Neural cell (in vitro differentiated cells): ENCODE measurements around the gene AKT3.

Experiments
- CTCF ChIP-seq: fragments of 450-650 bp; IDR thresholded peaks from 2 replicates; pipeline ENCODE4 v1.5.1; 2014; ENCODE audit warnings: antibody characterized with exemption, mild to moderate bottlenecking, moderate library complexity; ENCODE audit not compliant: poor library complexity, severe bottlenecking
- EP300 ChIP-seq: fragments of 450-650 bp; conservative IDR thresholded peaks from 2 replicates; pipeline ENCODE4 v1.6.1; 2014; ENCODE audit warnings: antibody characterized with exemption, mild to moderate bottlenecking, moderate library complexity; ENCODE audit not compliant: poor library complexity, severe bottlenecking
- EZH2 ChIP-seq: fragments of 200-600, 300-800 bp; shearing (Covaris generic), sonication (generic); IDR thresholded peaks from 2 replicates; pipeline ENCODE4 v1.6.1; 2014; ENCODE audit warnings: antibody characterized with exemption, low read length, borderline replicate concordance, mild to moderate bottlenecking; ENCODE audit not compliant: insufficient read depth, poor library complexity, severe bottlenecking
- POLR2AphosphoS5 ChIP-seq: IDR thresholded peaks from 2 replicates; pipeline ENCODE4 v1.6.1; 2012
- RAD21 ChIP-seq: fragments of 450-650 bp; conservative IDR thresholded peaks from 2 replicates; pipeline ENCODE4 v1.6.1; 2014; ENCODE audit warnings: antibody characterized with exemption, mild to moderate bottlenecking, moderate library complexity
- SMC3 ChIP-seq: fragments of 450-650 bp; conservative IDR thresholded peaks from 2 replicates; pipeline ENCODE4 v1.6.1; 2014; ENCODE audit warnings: antibody characterized with exemption, mild to moderate bottlenecking, moderate library complexity; ENCODE audit not compliant: poor library complexity
- TAF1 ChIP-seq: IDR thresholded peaks from 2 replicates; pipeline ENCODE4 v1.6.1; 2012; ENCODE audit warnings: low read depth
- TF ChIP-seq, protein P1 (sequence below): IDR thresholded peaks from 2 replicates; pipeline ENCODE4 v1.6.1; 2012; ENCODE audit warnings: borderline replicate concordance

DNA sequence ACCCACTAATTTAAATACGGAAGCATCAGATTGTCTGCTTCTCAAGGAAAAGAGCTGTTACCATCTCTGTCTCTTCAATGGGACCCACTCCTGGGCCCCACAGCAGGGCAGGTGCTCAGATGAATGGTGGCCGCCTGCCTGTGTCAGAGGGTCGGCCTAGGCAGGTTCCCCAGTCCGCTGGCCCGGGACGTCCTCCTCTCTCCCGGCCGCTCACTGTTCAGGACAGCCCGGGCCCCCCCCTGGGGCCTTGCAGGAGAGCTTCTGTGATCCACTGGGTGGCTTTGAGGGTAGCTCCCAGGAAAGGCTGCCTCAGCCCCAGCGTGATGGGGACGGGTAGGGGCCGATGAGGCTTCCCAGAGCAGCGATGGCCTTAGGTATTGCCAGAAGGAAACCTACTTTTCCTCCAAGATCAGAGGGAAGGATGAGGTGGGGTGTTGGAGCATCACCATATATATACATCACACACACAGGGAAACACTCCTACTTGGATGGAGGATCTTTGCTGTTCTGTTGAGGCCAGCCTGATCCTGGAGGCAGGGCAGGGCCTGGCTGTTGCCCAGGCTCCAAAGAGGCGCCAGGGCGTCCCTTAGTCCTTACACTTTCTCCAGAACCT lies 362.9 kb downstream of the AKT3 start:
- no peak for TF ChIP-seq POLR2AphosphoS5
- TF ChIP-seq CTCF, result no peak
- no peak for TF ChIP-seq EP300
- TF ChIP-seq EZH2, result no peak
- TF ChIP-seq RAD21, result no peak
- no peak for TF ChIP-seq TAF1
- TF ChIP-seq, protein P1, sequence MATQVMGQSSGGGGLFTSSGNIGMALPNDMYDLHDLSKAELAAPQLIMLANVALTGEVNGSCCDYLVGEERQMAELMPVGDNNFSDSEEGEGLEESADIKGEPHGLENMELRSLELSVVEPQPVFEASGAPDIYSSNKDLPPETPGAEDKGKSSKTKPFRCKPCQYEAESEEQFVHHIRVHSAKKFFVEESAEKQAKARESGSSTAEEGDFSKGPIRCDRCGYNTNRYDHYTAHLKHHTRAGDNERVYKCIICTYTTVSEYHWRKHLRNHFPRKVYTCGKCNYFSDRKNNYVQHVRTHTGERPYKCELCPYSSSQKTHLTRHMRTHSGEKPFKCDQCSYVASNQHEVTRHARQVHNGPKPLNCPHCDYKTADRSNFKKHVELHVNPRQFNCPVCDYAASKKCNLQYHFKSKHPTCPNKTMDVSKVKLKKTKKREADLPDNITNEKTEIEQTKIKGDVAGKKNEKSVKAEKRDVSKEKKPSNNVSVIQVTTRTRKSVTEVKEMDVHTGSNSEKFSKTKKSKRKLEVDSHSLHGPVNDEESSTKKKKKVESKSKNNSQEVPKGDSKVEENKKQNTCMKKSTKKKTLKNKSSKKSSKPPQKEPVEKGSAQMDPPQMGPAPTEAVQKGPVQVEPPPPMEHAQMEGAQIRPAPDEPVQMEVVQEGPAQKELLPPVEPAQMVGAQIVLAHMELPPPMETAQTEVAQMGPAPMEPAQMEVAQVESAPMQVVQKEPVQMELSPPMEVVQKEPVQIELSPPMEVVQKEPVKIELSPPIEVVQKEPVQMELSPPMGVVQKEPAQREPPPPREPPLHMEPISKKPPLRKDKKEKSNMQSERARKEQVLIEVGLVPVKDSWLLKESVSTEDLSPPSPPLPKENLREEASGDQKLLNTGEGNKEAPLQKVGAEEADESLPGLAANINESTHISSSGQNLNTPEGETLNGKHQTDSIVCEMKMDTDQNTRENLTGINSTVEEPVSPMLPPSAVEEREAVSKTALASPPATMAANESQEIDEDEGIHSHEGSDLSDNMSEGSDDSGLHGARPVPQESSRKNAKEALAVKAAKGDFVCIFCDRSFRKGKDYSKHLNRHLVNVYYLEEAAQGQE, result no peak
- no peak for TF ChIP-seq SMC3
